ENCODE results near the gene CPN1. TPM values are rescaled to one million over a fixed set of nuclear protein-coding genes. Genes with fewer than 3 reads are reported as not detected.
"Not testable (repeated sequence)": the region's sequence is repeated elsewhere in the genome, so short reads cannot be mapped to it uniquely, and the experiment has no call there.

Gene CPN1
- total RNA-seq (2014; rRNA removed; shearing (Covaris generic)) = not detected in 2 replicates

GRCh38 chr10:100081075-100082001 is at the start of gene CPN1:
Gene CPN1, minus strand, starts transcription at chr10:100081869. Its CDS starts 244 bp downstream, at chr10:100081625.
- DNase-seq (ENCODE audit: low read depth) = no peak

- DNase-seq (ENCODE audit: low read depth) = no peak
Observed at GRCh38 chr10:100130831-100131230, 49.2 kb upstream of the CPN1 start.

- DNase-seq (ENCODE audit: low read depth) = no peak
Observed at GRCh38 chr10:100129424-100129823, 47.8 kb upstream of the CPN1 start.

- no peak for DNase-seq (ENCODE audit: low read depth)
Observed at GRCh38 chr10:100128951-100129350, 47.3 kb upstream of the CPN1 start.

GRCh38 chr10:100125335-100125734 is 43.7 kb upstream of the CPN1 start:
- not testable (repeated sequence) for DNase-seq (ENCODE audit: low read depth)

- no peak for DNase-seq (ENCODE audit: low read depth)
Observed at GRCh38 chr10:100124097-100124496, 42.4 kb upstream of the CPN1 start.

GRCh38 chr10:100122780-100123179 is 41.1 kb upstream of the CPN1 start:
- DNase-seq (ENCODE audit: low read depth) = no peak

- no peak for DNase-seq (ENCODE audit: low read depth)
Observed at GRCh38 chr10:100120550-100120949, 38.9 kb upstream of the CPN1 start.

GRCh38 chr10:100119726-100120125 is 38.1 kb upstream of the CPN1 start:
- no peak for DNase-seq (ENCODE audit: low read depth)

GRCh38 chr10:100114976-100115770 is 33.5 kb upstream of the CPN1 start:
- DNase-seq (ENCODE audit: low read depth) = no peak

GRCh38 chr10:100114460-100114859 is 32.8 kb upstream of the CPN1 start:
- no peak for DNase-seq (ENCODE audit: low read depth)

GRCh38 chr10:100109670-100110069 is 28.0 kb upstream of the CPN1 start:
- DNase-seq (ENCODE audit: low read depth) = no peak

- no peak for DNase-seq (ENCODE audit: low read depth)
Observed at GRCh38 chr10:100106865-100107264, 25.2 kb upstream of the CPN1 start.

- DNase-seq (ENCODE audit: low read depth) = no peak
Observed at GRCh38 chr10:100104300-100104699, 22.6 kb upstream of the CPN1 start.

GRCh38 chr10:100103581-100103980 is 21.9 kb upstream of the CPN1 start:
- no peak for DNase-seq (ENCODE audit: low read depth)

- DNase-seq (ENCODE audit: low read depth) = peak; percentile 38
Observed at GRCh38 chr10:100101192-100102076, 19.8 kb upstream of the CPN1 start.

GRCh38 chr10:100100651-100101184 is 19.0 kb upstream of the CPN1 start:
- peak; percentile 52 for DNase-seq (ENCODE audit: low read depth)

GRCh38 chr10:100089241-100089640 is 7.6 kb upstream of the CPN1 start:
- DNase-seq (ENCODE audit: low read depth) = no peak

- not testable (repeated sequence) for DNase-seq (ENCODE audit: low read depth)
Observed at GRCh38 chr10:100086708-100087107, 5.0 kb upstream of the CPN1 start.

- DNase-seq (ENCODE audit: low read depth) = no peak
Observed at GRCh38 chr10:100085596-100085995, 3.9 kb upstream of the CPN1 start.

GRCh38 chr10:100083623-100084022 is 2.0 kb upstream of the CPN1 start:
- DNase-seq (ENCODE audit: low read depth) = no peak
